Stimulated activated CD4-positive, alpha-beta T cell treated with anti-CD3 and anti-CD28 coated beads, Interleukin-12 subunit alpha, Interleukin-12 subunit beta, amount 100 ng/mL, for 4 hours (primary cell): ENCODE measurements around the gene KRTAP10-10.
"Not testable (repeated sequence)": the region's sequence is repeated elsewhere in the genome, so short reads cannot be mapped to it uniquely, and the experiment has no call there.

ENCODE experiments used
- DNase-seq: peaks from one replicate; pipeline ENCODE4 v3.0.0-alpha.2; 2020

Gene KRTAP10-10

DNA sequence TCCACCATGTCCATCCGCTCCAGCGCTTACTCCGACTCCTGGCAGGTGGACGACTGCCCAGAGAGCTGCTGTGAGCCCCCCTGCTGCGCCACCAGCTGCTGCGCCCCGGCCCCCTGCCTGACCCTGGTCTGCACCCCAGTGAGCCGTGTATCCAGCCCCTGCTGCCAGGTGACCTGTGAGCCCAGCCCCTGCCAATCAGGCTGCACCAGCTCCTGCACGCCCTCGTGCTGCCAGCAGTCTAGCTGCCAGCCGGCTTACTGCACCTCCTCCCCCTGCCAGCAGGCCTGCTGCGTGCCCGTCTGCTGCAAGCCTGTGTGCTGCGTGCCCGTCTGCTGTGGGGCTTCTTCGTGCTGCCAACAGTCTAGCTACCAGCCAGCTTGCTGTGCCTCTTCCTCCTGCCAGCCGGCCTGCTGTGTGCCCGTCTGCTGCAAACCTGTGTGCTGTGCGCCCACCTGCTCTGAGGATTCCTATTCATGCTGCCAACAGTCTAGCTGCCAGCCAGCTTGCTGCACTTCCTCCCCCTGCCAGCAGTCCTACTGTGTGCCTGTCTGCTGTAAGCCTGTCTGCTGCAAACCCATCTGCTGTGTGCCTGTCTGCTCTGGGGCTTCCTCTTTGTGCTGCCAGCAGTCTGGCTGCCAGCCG is 9.9 kb upstream of the KRTAP10-10 start:
- not testable (repeated sequence) for DNase-seq

DNA sequence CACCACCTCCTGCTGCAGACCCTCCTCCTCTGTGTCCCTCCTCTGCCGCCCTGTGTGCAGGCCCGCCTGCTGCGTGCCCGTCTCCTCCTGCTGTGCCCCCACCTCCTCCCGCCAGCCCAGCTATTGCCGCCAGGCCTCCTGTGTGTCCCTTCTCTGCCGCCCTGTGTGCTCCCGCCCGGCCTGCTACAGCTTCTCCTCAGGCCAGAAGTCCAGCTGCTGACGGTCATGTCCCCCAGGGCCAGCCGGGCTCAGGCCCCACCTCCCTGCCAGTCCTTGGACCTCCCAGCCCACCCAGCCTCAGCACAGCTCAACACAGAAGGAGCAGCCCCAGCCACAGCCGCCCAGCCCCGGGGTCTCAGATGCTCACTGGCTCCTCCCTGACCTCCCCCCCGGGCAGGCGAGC is 9.3 kb upstream of the KRTAP10-10 start:
- DNase-seq = not testable (repeated sequence)

DNA sequence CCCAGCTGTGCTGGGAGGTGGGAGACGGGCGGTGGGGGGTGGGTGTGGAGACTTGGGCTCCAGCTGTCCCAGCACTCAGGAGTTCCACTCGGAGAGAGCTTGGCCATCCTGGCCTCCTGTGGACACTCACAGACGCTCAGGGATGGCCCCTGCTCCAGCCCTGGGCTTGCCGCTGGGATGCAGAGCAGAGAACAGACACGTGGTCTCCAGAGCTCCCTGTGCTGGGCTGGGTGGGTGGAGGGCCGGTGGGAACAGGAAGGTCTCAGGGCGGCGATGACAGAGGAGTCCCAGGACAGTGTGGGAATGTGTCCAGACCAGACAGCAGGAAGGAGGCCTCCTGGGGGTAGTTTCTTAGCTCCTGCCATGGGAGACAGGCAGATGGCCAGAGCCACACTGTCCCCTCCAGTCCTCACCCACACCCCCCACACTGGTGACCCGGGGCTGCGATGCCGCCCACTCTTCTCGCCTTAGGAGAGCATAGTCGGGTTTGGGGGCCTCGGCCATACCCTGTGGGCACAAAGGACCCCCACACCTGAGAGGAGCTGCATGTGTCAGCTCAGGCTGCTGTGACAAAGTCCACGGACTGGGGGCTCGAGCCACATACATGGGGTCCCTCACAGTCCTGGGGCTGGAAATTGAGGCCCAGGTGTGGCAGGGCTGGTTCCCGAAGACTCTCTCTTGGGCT is 8.3 kb upstream of the KRTAP10-10 start:
- DNase-seq = no peak

DNA sequence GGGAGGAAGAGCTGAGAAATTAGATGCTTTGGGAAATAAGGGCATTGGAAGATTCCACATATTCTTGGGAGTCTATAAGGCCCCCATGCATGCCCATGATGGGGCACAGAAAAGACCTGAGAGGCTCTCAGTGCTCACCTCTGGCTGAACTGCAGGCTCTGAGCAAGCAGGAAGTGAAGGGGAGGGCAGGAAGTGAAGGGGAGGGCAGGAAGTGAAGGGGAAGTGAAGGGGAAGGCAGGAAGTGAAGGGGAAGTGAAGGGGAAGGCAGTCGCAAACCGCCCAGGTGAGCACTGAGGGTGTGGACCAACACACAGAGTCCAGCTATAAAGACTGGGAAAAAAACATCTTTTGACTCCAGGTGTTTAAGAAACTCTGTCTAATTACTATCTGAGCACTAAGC is 6.7 kb upstream of the KRTAP10-10 start:
- no peak for DNase-seq

DNA sequence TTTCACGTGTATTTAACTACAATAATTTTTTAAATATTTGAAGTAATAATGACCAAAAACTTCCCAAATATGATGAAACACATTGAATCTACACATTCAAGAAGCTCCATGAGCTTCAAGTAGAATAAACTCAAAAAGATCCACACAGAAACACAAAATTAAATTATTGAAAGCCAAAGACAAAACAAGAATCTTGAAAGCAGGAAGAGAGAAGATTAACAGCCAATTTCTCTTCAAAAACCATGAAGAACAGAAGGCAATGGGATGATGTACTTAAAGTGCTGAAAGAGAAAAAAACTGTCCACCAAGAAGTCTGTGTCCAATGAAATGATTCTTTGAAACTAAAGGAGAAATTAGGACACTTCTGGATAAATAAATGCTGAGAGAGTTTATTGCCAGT is 5.1 kb upstream of the KRTAP10-10 start:
- DNase-seq = no peak

DNA sequence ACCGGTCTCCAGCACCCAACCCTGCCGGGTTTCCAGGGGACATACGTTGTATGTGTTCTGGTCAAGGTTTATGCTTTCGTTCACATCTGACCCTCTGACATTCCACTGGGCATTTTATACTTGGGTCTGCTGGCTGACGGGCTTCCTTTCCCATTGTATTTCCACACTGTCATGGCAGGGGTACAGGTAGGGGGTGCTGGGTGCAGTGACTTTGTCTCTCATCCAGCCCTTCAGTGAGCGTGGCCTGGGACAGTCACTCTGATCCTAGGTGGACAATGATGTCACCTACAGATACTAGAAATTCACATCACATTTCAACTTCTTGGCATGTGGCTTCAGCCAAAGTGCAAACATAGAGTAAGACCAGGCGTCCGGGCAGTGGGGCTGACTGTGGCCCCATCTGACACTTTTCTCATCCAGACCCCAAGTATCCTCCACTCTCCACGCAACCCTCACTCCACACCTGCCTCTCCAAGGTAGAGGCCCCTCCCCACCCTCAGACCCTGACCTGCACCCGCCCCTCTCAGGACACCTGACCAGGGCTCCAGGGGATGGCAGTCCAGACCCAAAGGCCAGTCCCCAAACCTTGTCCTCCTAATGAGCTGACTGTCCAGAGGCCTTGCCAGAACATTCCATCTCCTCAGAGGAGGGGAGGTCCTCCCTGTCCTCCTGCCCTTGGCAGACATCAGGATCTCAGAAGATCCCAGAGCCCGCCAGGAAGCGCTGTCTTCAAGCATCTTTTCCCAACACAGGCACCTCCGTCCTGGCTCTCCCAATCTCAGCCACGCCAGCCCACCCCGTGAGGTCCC is 743 bp upstream of the KRTAP10-10 start:
- DNase-seq = no peak

DNA sequence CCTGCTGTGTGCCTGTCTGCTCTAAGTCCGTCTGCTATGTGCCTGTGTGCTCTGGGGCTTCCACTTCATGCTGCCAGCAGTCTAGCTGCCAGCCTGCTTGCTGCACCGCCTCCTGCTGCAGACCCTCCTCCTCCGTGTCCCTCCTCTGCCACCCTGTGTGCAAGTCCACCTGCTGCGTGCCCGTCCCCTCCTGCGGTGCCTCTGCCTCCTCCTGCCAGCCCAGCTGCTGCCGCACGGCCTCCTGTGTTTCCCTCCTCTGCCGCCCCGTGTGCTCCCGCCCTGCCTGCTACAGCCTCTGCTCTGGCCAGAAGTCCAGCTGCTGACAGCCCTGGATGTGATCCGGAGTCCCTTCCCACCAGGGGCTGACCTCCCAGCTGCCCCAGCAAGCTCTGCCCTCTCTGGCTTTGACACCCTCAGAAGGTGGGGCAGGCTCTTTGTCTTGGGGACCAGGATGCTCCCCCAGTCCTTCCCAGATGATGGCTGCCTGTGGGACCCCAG is 744 bp downstream of the KRTAP10-10 start:
- DNase-seq = not testable (repeated sequence)

DNA sequence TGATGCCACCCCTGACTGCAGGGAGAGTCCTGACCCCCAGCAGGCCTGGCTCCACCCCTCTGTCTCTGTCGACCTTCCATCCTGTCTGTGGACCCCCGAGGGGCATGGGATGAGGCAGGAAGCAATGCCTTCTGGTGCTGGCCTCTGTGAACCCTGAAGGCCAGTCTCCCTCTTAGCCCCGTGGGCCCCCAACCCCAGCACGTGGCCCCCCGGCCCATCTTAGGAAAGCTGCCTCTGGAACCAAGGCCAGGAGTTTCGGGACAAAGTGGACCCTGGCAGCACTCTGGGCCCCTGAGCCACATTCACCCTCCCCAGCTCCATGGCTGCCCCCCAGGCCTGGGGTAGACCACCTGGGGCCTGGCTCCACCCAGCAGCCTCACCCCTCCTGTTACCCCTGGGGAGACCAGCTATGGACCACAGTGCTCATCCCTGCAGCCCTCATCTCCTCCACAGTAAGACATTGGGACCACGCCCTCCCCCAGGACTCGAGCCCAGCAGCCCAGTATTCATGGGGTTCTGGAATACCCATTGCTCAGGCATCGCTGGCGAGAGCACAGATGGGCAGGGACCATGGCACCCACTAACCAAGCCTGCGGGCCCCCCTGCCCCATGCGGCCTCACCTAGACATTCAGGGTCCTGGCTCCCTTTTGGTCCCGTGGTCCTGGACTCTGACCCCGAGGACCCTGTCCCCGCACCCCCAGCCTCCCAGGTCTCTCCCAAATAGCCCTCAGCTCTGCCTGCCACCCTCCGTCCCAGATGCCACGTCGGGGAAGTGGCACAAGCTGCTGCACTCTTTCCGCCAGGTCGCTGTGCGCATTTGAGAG is 1.6 kb downstream of the KRTAP10-10 start:
- DNase-seq = not testable (repeated sequence)

DNA sequence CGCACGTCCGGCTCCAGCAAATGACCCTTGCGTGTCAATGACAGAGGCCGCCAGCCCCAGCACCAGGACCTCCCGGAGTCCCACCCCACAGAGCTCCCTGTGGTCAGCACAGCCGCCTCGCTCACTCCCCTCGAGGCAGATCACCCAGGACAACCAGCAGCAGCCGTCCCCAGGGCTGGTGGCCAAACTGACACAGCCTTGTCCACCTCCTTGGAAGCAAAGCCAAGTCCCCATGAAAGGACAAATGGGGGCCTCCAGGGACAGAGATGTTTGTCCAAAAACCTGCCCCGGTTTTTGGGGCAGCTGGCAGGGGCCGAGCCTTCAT is 2.1 kb downstream of the KRTAP10-10 start:
- no peak for DNase-seq

DNA sequence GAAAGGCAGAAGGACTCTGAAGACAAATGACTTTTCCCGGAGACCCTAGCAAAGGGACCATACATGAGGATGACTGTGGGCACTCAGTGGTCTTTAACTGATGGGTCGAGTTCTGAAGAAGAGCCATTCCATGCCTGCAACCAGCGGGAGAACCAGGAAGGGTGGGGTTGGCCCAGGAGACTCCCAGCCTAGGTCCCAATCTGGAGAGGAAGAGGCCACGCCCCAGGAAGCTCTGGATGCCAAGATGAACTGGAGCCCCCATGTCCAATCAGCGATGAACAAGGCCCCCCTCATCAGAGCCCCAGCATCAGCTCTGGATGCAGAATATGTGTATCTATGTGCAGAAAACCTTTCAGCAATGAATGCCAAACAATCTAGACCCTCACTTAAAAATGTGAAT is 3.6 kb downstream of the KRTAP10-10 start:
- DNase-seq = no peak

DNA sequence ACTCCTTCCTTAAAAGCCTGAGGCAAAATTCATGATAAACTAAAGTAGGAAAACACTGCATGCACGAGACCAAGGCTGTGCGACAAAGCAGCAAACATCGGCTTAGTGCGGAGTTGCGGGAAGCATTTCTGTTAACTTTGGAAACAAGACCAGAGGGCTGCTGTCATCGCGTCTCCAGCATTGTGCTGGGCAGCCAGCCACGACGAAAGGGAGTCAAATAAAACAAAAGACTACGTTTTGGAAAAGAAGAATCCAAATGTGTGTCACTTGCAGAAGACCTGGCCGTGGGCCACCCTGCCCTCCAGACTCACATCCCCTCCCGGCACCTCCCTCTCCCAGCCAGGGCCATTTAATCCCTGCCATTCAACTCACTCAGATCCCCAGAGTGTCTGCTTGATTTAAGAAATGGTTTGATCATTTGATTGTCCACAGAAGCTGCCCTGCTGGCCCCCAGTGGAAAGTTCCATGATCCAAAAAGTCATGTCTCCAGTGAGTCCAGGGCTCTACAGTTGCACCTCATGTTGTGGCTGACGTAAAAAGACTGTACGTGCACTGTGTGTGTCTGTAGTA is 6.7 kb downstream of the KRTAP10-10 start:
- DNase-seq = no peak

DNA sequence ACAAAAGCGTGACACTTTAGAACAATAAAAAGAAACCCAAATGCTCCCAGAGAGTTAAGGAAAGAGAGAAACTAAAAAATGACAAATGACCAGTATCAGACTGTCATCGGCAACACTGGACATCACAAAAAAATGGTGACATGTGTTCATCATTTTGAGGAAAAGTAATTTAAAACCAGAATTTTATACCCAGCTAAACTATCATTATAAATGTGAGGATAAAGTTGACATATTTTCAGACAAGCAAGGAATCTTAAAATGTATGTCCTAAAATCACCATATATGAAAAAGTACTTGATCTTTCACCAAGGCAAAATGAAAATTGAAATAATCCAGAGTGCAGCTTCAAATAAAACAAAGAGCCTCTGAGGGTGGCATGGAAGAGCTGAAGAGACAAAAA is 7.7 kb downstream of the KRTAP10-10 start:
- no peak for DNase-seq

DNA sequence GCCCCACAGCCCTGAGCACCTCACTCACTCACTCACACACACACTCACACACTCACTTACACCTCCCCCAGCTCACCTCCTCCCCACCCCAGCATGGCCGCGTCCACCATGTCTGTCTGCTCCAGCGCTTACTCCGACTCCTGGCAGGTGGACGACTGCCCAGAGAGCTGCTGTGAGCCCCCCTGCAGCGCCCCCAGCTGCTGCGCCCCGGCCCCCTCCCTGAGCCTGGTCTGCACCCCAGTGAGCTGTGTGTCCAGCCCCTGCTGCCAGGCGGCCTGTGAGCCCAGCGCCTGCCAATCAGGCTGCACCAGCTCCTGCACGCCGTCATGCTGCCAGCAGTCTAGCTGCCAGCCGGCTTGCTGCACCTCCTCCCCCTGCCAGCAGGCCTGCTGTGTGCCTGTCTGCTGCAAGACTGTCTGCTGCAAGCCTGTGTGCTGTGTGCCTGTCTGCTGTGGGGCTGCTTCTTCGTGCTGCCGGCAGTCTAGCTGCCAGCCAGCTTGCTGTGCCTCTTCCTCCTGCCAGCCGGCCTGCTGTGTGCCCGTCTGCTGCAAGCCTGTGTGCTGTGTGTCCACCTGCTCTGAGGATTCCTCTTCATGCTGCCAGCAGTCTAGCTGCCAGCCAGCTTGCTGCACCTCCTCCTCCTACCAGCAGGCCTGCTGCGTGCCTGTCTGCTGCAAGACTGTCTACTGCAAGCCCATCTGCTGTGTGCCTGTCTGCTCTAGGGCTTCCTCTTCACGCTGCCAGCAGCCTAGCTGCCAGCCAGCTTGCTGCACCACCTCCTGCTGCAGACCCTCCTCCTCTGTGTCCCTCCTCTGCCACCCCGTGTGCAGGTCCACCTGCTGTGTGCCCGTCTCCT is 9.4 kb downstream of the KRTAP10-10 start, which contains the start of gene KRTAP10-11:
KRTAP10-11 (plus strand) TSS at position 49 of the 856 bp plus-strand sequence; CDS start at position 94, 45 bp downstream.
- DNase-seq = not testable (repeated sequence)

DNA sequence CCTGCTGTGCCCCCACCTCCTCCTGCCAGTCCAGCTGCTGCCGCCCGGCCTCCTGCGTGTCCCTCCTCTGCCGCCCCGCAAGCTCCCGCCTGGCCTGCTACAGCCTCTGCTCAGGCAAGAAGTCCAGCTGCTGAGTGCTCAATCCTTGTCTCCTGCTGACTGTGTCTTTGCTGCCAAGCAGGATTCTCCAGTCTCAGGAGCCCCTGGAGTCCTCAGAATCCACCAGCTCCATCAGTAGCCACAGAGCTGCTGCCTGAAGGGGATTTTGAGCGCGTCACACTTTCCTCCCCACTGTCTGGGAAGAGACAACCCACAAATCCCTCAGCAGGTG is 10.0 kb downstream of the KRTAP10-10 start:
- DNase-seq = no peak

DNA sequence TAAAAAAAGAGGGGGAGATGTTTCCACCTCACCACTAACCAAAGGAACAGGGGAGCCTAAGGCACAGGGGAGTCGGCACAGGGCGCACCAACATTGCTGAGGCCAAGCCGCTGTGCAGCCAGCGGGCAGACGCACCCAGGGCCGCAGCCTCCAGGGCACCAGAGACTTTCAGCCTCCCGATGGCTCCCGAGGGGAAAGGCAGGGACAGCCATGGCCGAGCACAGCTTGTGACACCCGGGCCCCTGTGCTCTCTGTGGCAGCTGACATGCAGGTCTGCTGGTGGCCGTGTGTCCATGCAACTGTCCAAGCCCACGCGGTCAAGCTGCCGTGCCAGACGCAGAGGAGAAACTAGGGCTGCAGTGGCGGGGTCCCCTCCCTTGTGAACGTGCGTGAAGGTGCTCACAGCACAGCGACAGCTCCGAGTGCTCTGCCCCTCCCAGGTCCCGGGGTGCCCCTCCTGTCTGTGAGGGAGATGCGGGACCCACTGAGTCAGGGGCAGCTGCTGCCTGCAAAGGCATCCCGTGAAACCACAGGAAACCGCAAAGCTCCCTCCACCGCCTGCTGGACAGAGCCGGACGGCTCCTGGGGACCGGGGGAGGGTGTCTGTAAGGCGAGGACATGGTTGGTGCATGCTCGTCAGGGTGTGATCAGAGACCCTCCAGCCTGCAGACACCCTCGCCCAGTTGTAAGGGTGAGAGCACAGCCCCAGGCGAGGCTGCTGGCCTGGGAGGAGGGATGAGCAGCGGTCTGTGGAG is 11.6 kb downstream of the KRTAP10-10 start:
- no peak for DNase-seq

DNA sequence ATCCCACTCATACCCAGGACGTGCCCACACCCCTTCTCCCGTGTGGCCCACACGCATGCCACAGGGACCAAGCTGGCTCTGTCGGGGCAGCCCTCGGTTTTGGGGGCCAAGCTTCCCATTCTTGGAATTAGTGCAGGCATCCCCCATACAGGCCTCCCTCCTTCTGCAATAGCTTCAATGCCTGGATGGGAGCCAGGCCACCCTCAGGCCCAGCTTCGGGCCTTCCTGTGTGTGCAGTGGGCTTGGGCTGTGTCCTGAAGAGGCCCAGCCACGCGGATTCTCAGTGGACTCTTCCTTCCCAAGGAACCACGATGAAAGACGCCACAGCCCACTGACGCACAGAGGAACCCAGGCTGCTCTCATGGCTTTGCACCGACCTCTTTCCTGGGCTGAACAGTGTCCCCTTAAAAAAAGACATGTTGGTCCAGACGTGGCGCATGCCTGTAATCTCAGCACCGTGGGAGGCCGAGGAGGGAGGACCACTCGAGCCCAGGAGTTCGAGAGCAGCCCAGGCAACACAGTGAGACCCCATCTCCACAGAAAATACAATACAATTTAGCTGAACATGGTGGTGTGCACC is 12.5 kb downstream of the KRTAP10-10 start:
- DNase-seq = no peak

DNA sequence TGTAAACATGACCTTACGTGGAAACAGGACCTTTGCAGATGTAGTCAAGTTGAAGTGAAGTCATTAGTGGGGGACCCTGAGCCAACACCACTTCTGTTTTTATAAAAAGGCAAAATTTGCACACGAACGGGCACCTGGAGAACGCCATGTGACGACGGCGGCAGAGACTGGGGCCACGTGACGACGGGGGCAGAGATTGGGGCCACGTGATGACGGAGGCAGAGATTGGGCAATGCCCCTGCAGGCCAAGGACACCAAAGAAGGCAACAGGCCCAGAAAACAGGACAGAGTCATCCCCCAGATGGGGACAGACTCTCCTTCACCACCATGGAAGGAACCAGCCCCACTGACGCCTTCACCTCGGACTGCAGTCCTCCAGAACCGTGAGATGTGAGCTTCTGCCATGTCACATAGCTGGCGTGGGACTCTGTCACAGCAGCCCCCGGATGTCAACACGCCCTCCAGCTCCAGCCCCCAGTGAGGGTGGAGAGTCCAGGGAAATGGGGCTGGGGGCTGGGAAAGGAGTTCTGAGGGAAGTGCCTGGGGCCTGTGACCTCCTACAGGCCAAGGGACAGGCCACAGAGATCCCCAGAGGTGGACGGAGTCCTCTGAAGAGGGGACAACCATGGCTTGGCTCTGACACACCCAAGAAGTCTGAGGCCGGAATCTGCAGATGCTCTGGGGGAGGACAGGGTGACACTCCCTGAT is 13.3 kb downstream of the KRTAP10-10 start:
- no peak for DNase-seq

DNA sequence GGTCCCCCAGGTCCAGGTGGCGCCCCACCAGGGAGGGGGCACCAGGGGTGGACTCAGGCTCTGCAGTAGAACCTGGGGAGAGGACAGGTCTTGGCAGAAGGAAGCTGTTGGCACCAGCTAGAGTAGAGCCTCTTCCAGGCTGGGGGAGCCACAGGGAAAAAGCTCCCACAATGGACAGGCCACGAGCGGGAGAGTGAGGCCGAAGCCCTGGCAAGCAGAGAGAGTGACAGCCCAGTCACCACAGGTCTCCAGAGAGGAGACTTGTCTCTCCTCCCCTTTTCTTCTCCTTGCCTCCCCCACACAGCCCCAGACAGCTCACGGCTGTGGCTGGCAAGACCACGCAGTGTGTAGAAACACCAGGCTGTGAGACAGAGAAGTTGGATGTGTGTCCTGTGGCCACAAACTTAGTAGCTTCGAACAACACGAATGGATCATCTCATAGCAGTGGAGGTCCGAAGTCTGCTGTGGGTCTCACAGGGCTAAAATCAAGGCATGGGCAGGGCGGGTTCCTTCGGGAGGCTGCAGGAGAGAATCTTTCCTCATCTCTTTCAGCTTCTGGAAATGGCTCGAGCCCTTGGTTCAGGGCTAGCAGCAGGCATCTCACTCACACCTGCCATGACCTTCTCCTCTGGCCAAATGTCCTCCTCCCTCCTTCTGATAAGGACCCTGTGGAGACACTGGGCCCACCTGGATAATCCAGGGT is 14.0 kb downstream of the KRTAP10-10 start:
- no peak for DNase-seq

DNA sequence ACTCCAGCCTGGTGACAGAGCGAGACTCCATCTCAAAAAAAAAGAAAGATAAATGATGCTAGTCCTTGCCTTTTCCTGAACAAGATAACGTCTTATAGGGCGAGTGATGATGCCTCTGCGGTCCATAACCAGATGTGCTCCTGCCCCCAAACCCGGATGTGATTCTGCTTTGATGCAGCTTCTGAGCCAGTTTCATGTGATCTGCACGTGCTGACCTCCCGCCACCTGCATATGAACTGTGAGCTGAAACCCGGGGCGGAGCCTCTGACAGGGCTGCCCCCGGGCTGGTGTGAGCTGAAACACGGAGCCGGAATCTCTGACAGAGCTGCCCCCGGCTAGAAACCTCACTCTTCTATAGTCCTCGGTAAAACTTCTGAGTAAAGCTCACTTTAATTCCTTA is 16.0 kb downstream of the KRTAP10-10 start:
- no peak for DNase-seq
